Measurements from ENCODE around the gene CARHSP1. TPM values are rescaled to one million over a fixed set of nuclear protein-coding genes. Genes with fewer than 3 reads are reported as not detected.

CARHSP1 gene
- total RNA-seq, 4 donors from 2014 or later, result 12.4 to 22.3 (median 18.4) TPM

DNA sequence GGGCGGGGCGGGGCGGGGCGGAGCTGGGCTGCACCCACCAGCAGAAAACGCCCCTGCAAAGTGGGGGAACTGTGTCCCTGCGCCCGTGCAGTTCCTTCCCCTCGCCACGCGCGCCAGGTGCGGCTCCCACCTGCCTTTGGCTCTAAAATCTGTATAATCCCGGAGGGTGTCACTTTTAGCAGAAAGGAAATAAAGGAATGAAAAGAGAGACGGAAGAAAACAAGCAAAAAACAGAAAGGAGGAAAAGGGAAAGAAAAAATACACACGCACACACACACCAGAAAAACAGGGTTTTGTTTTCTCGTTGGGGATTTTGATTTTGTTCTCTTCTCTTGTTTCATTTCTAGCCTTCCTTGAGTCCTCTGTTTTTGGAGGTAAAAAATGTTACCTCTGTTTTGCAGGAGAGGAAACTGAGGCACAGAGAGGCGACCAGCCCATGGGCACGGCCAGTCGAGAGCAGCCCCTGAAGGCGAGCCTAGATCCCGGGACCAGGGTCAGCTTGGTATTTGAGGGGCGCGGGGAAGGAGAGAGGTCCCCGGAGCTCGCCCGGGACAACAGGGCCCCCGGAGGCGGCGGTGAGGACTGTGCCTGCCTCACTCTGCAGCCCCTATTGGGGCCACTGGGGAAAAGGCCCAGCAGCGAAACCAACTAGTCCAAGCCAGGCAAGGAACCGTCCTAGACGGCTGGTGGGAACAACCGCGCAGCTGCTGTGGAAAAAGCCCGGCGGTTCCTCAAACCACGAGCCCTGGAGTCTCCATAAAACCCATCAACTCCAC, 594 bp upstream of the CARHSP1 start:
- DNase-seq, result no peak
- H3K27ac ChIP-seq, result peak overlapping the region; percentile 21 to 49 (median 34)
- H3K4me3 ChIP-seq, result peak overlapping the region; percentile 68 to 81 (median 72)
- no peak for TF ChIP-seq POLR2A (IDR thresholded peaks at IDR 0.05)
- H3K4me1 ChIP-seq, result peaks cover 22 to 39% of the 10 kb centered on the region in 2 donors
- peaks cover 32 to 37% (median 34%) of the 10 kb centered on the region in 3 donors for H3K27me3 ChIP-seq
- no peak for ATAC-seq
- H3K9me3 ChIP-seq, result no peaks in the 10 kb centered on the region
- in situ Hi-C loops (cut with MboI; ENCODE audit: low sequenced_read_pairs in 4 of 4), result no loop called here
- intact Hi-C loops (cut with DNase I; ENCODE audit: low total_unique reads), result loop anchor here (2.0 kb wide), 1 partner anchor 93 kb away; the partner anchor contains the start of gene USP7
- no peaks in the 10 kb centered on the region for H3K36me3 ChIP-seq

DNA sequence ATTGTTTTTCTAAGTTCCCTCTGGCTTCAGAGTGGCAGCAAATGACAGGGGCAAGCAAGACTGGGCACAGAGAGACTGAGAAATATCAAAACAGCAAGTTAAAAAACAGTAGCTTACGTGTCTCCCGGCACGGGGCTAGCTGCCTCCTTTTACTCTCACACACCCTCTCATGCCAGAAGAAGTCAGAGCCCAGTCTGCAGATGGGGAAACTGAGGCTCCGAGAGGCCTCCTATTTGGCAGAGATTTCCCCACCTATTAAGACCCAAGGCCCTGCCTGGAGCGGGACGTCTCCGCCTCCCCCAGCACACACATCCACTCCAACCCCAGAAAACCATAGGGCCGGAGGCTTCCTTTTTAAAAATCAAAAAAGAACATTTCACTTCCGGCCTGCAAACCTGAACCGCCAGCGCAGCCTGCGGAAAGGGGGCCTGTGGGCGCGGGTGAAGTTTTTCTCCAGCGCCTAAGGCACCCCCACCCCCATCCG, 832 bp downstream of the CARHSP1 start:
- DNase-seq, result no peak
- peak overlapping the region; percentile 69 to 80 (median 76) for H3K27ac ChIP-seq
- H3K9me3 ChIP-seq, result no peaks in the 10 kb centered on the region
- TF ChIP-seq POLR2A (IDR thresholded peaks at IDR 0.05), result no peak
- TF ChIP-seq, protein P1, sequence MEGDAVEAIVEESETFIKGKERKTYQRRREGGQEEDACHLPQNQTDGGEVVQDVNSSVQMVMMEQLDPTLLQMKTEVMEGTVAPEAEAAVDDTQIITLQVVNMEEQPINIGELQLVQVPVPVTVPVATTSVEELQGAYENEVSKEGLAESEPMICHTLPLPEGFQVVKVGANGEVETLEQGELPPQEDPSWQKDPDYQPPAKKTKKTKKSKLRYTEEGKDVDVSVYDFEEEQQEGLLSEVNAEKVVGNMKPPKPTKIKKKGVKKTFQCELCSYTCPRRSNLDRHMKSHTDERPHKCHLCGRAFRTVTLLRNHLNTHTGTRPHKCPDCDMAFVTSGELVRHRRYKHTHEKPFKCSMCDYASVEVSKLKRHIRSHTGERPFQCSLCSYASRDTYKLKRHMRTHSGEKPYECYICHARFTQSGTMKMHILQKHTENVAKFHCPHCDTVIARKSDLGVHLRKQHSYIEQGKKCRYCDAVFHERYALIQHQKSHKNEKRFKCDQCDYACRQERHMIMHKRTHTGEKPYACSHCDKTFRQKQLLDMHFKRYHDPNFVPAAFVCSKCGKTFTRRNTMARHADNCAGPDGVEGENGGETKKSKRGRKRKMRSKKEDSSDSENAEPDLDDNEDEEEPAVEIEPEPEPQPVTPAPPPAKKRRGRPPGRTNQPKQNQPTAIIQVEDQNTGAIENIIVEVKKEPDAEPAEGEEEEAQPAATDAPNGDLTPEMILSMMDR (IDR thresholded peaks at IDR 0.05 in 4 of 5, conservative IDR thresholded peaks at IDR 0.05 in 1 of 5), result no peak
- peak overlapping the region; percentile 68 to 94 (median 78) for H3K4me3 ChIP-seq
- ATAC-seq, result no peak
- H3K4me1 ChIP-seq, result peaks cover 28 to 39% of the 10 kb centered on the region in 2 donors
- peaks cover 32 to 37% (median 34%) of the 10 kb centered on the region in 3 donors for H3K27me3 ChIP-seq
- H3K36me3 ChIP-seq, result no peaks in the 10 kb centered on the region
- intact Hi-C loops (cut with DNase I; ENCODE audit: low total_unique reads), result loop anchor here (2.0 kb wide), 1 partner anchor 95 kb away; the partner anchor contains the start of gene USP7
- in situ Hi-C loops (cut with MboI; ENCODE audit: low sequenced_read_pairs in 4 of 4), result no loop called here

DNA sequence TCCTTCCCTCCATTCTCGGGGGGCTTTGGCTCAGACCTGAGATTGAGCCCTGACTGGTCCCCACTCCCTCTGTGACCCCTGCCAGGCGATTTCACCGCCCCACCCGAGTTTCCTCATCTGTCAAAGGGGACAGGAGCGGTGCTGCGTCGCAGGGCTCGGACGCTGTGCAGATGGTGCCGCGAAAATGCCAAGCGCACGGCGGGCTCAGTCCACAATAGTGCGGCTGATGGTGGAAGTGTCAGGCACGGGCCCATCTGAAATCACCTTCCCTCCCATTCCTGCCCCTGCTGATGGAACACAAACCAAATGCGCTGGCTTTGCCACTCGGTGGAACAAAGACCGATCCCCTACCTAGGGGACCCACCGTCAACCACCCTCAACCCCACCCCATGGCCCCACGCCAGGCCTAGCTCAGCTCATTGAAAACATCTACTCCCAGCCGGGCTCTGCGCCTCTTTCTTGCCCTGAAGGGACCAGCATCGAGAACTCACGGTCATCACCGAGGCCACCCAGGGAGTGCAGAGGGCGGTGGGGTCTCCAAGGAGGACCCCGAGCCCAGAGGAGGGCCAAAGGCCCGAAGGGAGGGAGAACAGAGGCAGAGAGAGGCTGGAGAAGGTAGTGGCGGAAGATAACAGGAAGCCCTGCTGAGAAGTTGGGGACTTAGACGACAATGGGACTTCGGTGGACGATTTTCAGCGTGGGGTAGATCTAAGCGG, 1.4 kb downstream of the CARHSP1 start:
- ATAC-seq (no peak), DNase-seq (no peak)
- intact Hi-C loops (cut with DNase I; ENCODE audit: low total_unique reads), result no loop called here
- no peak for TF ChIP-seq POLR2A (IDR thresholded peaks at IDR 0.05)
- TF ChIP-seq, protein P1 (IDR thresholded peaks at IDR 0.05 in 4 of 5, conservative IDR thresholded peaks at IDR 0.05 in 1 of 5), result no peak
- in situ Hi-C loops (cut with MboI; ENCODE audit: low sequenced_read_pairs in 4 of 4), result no loop called here
- no peaks in the 10 kb centered on the region for H3K36me3 ChIP-seq
- H3K4me3 ChIP-seq, result peak overlapping the region; percentile 68 to 94 (median 78)
- peaks cover 32 to 37% (median 34%) of the 10 kb centered on the region in 3 donors for H3K27me3 ChIP-seq
- peaks cover 29 to 39% of the 10 kb centered on the region in 2 donors for H3K4me1 ChIP-seq
- peak overlapping the region; percentile 69 to 80 (median 76) for H3K27ac ChIP-seq
- H3K9me3 ChIP-seq, result no peaks in the 10 kb centered on the region

DNA sequence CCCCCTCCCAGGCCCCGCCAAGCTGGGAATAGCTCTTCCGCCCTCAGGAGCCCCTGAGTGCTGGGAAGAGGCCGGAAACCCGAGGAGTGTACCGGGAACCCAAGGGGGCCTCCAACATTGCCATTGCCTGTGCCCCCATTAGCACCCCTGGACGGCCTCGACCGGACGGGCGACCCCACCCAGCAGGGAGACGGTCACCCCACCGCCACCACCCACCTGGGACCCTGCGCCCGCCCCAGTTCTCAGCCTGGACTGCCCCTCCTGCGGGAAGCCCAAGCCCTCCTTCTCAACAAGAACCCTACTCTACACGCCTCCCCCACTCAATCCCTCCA, 2.0 kb downstream of the CARHSP1 start:
- Histone ChIP-seq H3K27ac (peak overlapping the region; percentile 69 to 80 (median 76)), H3K9me3 (no peaks in the 10 kb centered on the region), H3K4me3 (peak overlapping the region; percentile 68 to 94 (median 78)), H3K27me3 (peaks cover 32 to 37% (median 34%) of the 10 kb centered on the region in 3 donors), H3K36me3 (no peaks in the 10 kb centered on the region), H3K4me1 (peaks cover 35 to 39% of the 10 kb centered on the region in 2 donors)
- in situ Hi-C loops (cut with MboI; ENCODE audit: low sequenced_read_pairs in 4 of 4) (no loop called here), intact Hi-C loops (cut with DNase I; ENCODE audit: low total_unique reads) (no loop called here)
- DNase-seq, result no peak
- TF ChIP-seq, protein P1 (IDR thresholded peaks at IDR 0.05 in 4 of 5, conservative IDR thresholded peaks at IDR 0.05 in 1 of 5), result no peak
- no peak for TF ChIP-seq POLR2A (IDR thresholded peaks at IDR 0.05)
- ATAC-seq, result no peak
